Mammary epithelial cell (primary cell): ENCODE data around the gene ITGB2.

Experiments
- CTCF ChIP-seq, 2 donors: IDR thresholded peaks in 1 of 2; conservative IDR thresholded peaks in 1 of 2; 2 replicates each; pipeline ENCODE4 v1.5.1; 2011 to 2012; ENCODE audit warnings: inconsistent platforms in 2 of 2, low read length in 2 of 2, mild to moderate bottlenecking in 2 of 2, control low read depth in 1 of 2, low read depth in 1 of 2; ENCODE audit not compliant: insufficient read depth in 1 of 2; ENCODE audit errors: extremely low read depth in 1 of 2
- EZH2 ChIP-seq: IDR thresholded peaks from 2 replicates; pipeline ENCODE4 v1.6.1; 2012; ENCODE audit warnings: low read length, inconsistent platforms, borderline replicate concordance

- no peak for TF ChIP-seq CTCF (conservative IDR thresholded peaks at IDR 0.05 in 1 of 2, IDR thresholded peaks at IDR 0.05 in 1 of 2; ENCODE audit: extremely low read depth in 1 of 2, insufficient read depth in 1 of 2, low read depth in 1 of 2, low read length in 2 of 2)
- no peak for TF ChIP-seq EZH2
Observed at GRCh38 chr21:44858791-44859190, 61.9 kb downstream of the ITGB2 start.
